22Rv1 (cell line): ENCODE data around the gene UGT1A6.

Experiments used
- CTCF ChIP-seq: fragments of 450-650 bp; IDR thresholded peaks from 2 replicates; pipeline ENCODE4 v1.5.1; 2017; ENCODE audit warnings: mild to moderate bottlenecking
- ZFX ChIP-seq: fragments of 450-650 bp; IDR thresholded peaks from 2 replicates; pipeline ENCODE4 v1.6.1; 2017; ENCODE audit warnings: antibody characterized with exemption, borderline replicate concordance

GRCh38 chr2:233772583-233772982, 79.9 kb downstream of the UGT1A6 start:
- TF ChIP-seq CTCF, result no peak
- TF ChIP-seq ZFX, result no peak
